SK-N-SH (cell line): ENCODE measurements around the gene RMC1. TPM values are rescaled to one million over a fixed set of nuclear protein-coding genes. Genes with fewer than 3 reads are reported as not detected.

ENCODE experiments used
- CTCF ChIA-PET: fragments of 300-600, 350-600 bp; formaldehyde crosslinking; extraction: SDS; loops from one replicate; lab custom pipeline; 2021; lab: Yijun Ruan, JAX
- POLR2A ChIA-PET: fragments of 350-600 bp; sonication (Branson Sonifier 250); formaldehyde crosslinking; extraction: SDS; loops from one replicate; lab custom pipeline; 2020; ENCODE audit warnings: antibody characterized with exemption, inconsistent platforms; lab: Yijun Ruan, JAX
- DNase-seq: peaks from one replicate; pipeline ENCODE4 v3.0.0; 2012
- H2AFZ ChIP-seq: fragments of 200-600 bp; sonication (generic); 2 replicates; pipeline ENCODE4 v1.8.1; 2016; ENCODE audit warnings: antibody characterized with exemption, mild to moderate bottlenecking, low read depth
- H3F3A ChIP-seq: fragments of 200-600 bp; sonication (generic); replicated peaks from 2 replicates; pipeline ENCODE3; 2016; ENCODE audit warnings: antibody characterized with exemption, mild to moderate bottlenecking; ENCODE audit not compliant: insufficient read depth
- H3K27ac ChIP-seq, 2 experiments: fragments of 200-500 bp in 1 of 2; fragments of 200-600 bp in 1 of 2; sonication (Bioruptor generic) in 1 of 2; sonication (generic), shearing (Covaris generic) in 1 of 2; 2 replicates each; pipeline versions ENCODE4 v1.5.1 to v1.6.1; 2014 to 2016; ENCODE audit warnings: low read depth in 2 of 2, inconsistent platforms in 1 of 2, low read length in 1 of 2, mild to moderate bottlenecking in 1 of 2, mixed read lengths in 1 of 2
- H3K27me3 ChIP-seq: fragments of 200-600 bp; sonication (generic), shearing (Covaris generic); 2 replicates; pipeline ENCODE4 v1.6.1; 2016; ENCODE audit warnings: mixed run types; ENCODE audit not compliant: insufficient read depth
- H3K36me3 ChIP-seq, 2 experiments: fragments of 200-500 bp in 1 of 2; fragments of 200-600 bp in 1 of 2; sonication (Bioruptor generic) in 1 of 2; sonication (generic) in 1 of 2; replicated peaks in 1 of 2; 2 replicates each; pipeline versions ENCODE3 to v1.5.1; 2014 to 2016; ENCODE audit warnings: low read length in 1 of 2, mild to moderate bottlenecking in 1 of 2; ENCODE audit not compliant: insufficient read depth in 2 of 2, control insufficient read depth in 1 of 2
- H3K4me1 ChIP-seq, 2 experiments: fragments of 200-500 bp in 1 of 2; fragments of 200-600 bp in 1 of 2; sonication (Bioruptor generic) in 1 of 2; sonication (generic), shearing (Covaris generic) in 1 of 2; 2 replicates each; pipeline versions ENCODE4 v1.5.1 to v1.6.1; 2014 to 2016; ENCODE audit warnings: low read depth in 1 of 2, low read length in 1 of 2, mixed run types in 1 of 2; ENCODE audit not compliant: insufficient read depth in 2 of 2, control insufficient read depth in 1 of 2
- H3K4me2 ChIP-seq: fragments of 200-600 bp; sonication (generic), shearing (Covaris generic); 2 replicates; pipeline ENCODE4 v1.6.1; 2017; ENCODE audit warnings: mixed run types
- H3K4me3 ChIP-seq, 2 experiments: fragments of 200-500 bp in 1 of 2; fragments of 200-600 bp in 1 of 2; sonication (Bioruptor generic) in 1 of 2; sonication (generic), shearing (Covaris generic) in 1 of 2; 2 replicates each; pipeline versions ENCODE4 v1.5.1 to v1.8.1; 2014 to 2016; ENCODE audit warnings: low read depth in 2 of 2, inconsistent platforms in 1 of 2, low read length in 1 of 2, mild to moderate bottlenecking in 1 of 2, mixed read lengths in 1 of 2, moderate library complexity in 1 of 2
- H3K79me2 ChIP-seq: fragments of 200-600 bp; sonication (generic); 2 replicates; pipeline ENCODE4 v1.8.1; 2017; ENCODE audit warnings: mild to moderate bottlenecking; ENCODE audit not compliant: insufficient read depth
- H3K9ac ChIP-seq: fragments of 200-600 bp; sonication (generic); 2 replicates; pipeline ENCODE4 v1.6.1; 2017; ENCODE audit warnings: mixed run types
- H3K9me2 ChIP-seq: fragments of 200-600 bp; sonication (generic); 2 replicates; pipeline ENCODE4 v1.6.1; 2017; ENCODE audit warnings: mixed run types
- H3K9me3 ChIP-seq: fragments of 200-600 bp; sonication (generic); 2 replicates; pipeline ENCODE4 v1.6.1; 2017; ENCODE audit warnings: mixed run types, mild to moderate bottlenecking, moderate library complexity
- H4K20me1 ChIP-seq: fragments of 200-600 bp; sonication (generic); 2 replicates; pipeline ENCODE4 v1.6.1; 2017; ENCODE audit warnings: mild to moderate bottlenecking, mixed run types; ENCODE audit not compliant: insufficient read depth
- CHD2 ChIP-seq: fragments of 150-350 bp; IDR thresholded peaks from 2 replicates; pipeline ENCODE4 v1.6.1; 2018; ENCODE audit warnings: low read length; ENCODE audit not compliant: partially characterized antibody
- ELF1 ChIP-seq: IDR thresholded peaks from 2 replicates; pipeline ENCODE4 v1.4.0; 2012
- EZH2phosphoT487 ChIP-seq: fragments of 200-600 bp; sonication (generic); IDR thresholded peaks from 2 replicates; pipeline ENCODE4 v1.6.1; 2017; ENCODE audit warnings: low read depth, mixed run types, mild to moderate bottlenecking, antibody characterized with exemption, moderate library complexity, borderline replicate concordance
- FOSL2 ChIP-seq: IDR thresholded peaks from 2 replicates; pipeline ENCODE4 v1.4.0; 2012; ENCODE audit warnings: low read depth, mild to moderate bottlenecking, moderate library complexity, borderline replicate concordance
- GABPA ChIP-seq: IDR thresholded peaks from 2 replicates; pipeline ENCODE4 v1.4.0; 2012; ENCODE audit warnings: low read depth, mild to moderate bottlenecking
- NRF1 ChIP-seq: IDR thresholded peaks from 2 replicates; pipeline ENCODE4 v1.6.1; 2012; ENCODE audit warnings: low read depth, mild to moderate bottlenecking, low read length
- RAD21 ChIP-seq: IDR thresholded peaks from 2 replicates; pipeline ENCODE4 v1.6.1; 2012; ENCODE audit warnings: mild to moderate bottlenecking, low read length
- RCOR1 ChIP-seq: fragments of 150-350 bp; IDR thresholded peaks from 2 replicates; pipeline ENCODE4 v1.6.1; 2017; ENCODE audit warnings: antibody characterized with exemption, low read length
- RFX5 ChIP-seq: IDR thresholded peaks from 2 replicates; pipeline ENCODE4 v1.6.1; 2012; ENCODE audit warnings: mild to moderate bottlenecking, improper control_type of control experiment, low read length
- SMC3 ChIP-seq: IDR thresholded peaks from 2 replicates; pipeline ENCODE4 v1.6.1; 2012; ENCODE audit warnings: low read depth, low read length, improper control_type of control experiment
- TAF1 ChIP-seq: IDR thresholded peaks from 2 replicates; pipeline ENCODE4 v1.6.1; 2012; ENCODE audit warnings: low read depth, mild to moderate bottlenecking, low read length, moderate library complexity, borderline replicate concordance
- TEAD4 ChIP-seq: IDR thresholded peaks from 2 replicates; pipeline ENCODE4 v1.4.0; 2012; ENCODE audit warnings: mild to moderate bottlenecking, borderline replicate concordance; ENCODE audit not compliant: insufficient read depth
- USF1 ChIP-seq: IDR thresholded peaks from 2 replicates; pipeline ENCODE4 v1.4.0; 2012; ENCODE audit warnings: low read depth, borderline replicate concordance
- ZBTB33 ChIP-seq: IDR thresholded peaks from 2 replicates; pipeline ENCODE4 v1.4.0; 2012; ENCODE audit warnings: low read depth, borderline replicate concordance
- WGBS: methylation state at CpG from one replicate; pipeline ENCODE4 v1.1.6; 2017; ENCODE audit warnings: low lambda C conversion rate; 5-methylcytosine and 5-hydroxymethylcytosine counted together
- polyA plus RNA-seq, 3 experiments: library from polyadenylated mRNA; depleted of rRNA; stranded (reverse); fragments of >200 nt; gene quantifications; 2 replicates each; pipeline ENCODE4 v1.2.3, GENCODE V29; 2012
- TF ChIP-seq, protein P1 (sequence below): IDR thresholded peaks from 2 replicates; pipeline ENCODE4; 2012

Gene RMC1
- polyA plus RNA-seq, 1 of the 3 experiments (the other 2 are of a cell fraction) = 26.4 TPM

- ChIA-PET CTCF (interaction anchor here (1.3 to 1.8 kb wide), 2 partner anchors 11 to 27 kb away, joined by 3 to 6 read pairs; no protein-coding TSS in a partner anchor), POLR2A (no interaction called here)
- H3K36me3 ChIP-seq = peaks cover 65 to 66% of the 10 kb centered on the region in 2 experiments
Measured at GRCh38 chr18:23542461-23542860, 39.1 kb downstream of the RMC1 start.

GRCh38 chr18:23545247-23545789, 42.0 kb downstream of the RMC1 start:
- Histone ChIP-seq H3F3A (no peaks in the 10 kb centered on the region), H3K9me3 (no peaks in the 10 kb centered on the region), H3K27me3 (no peaks in the 10 kb centered on the region), H3K4me3 (no peak overlapping the region), H3K27ac (no peak overlapping the region), H2AFZ (no peak overlapping the region), H4K20me1 (no peaks in the 10 kb centered on the region), H3K4me2 (no peak overlapping the region), H3K36me3 (peaks cover 37 to 51% of the 10 kb centered on the region in 2 experiments), H3K9me2 (no peaks in the 10 kb centered on the region), H3K79me2 (no peaks in the 10 kb centered on the region), H3K9ac (no peak overlapping the region), H3K4me1 (no peaks in the 10 kb centered on the region)
- POLR2A ChIA-PET = no interaction called here
- 96% methylated on average over 13 of the region's 13 CpGs for WGBS
- CTCF ChIA-PET = interaction anchor here (1.0 to 1.8 kb wide), 3 partner anchors 10 to 157 kb away, joined by 3 to 7 read pairs (median 4); no protein-coding TSS in a partner anchor
- TF ChIP-seq, protein P1, sequence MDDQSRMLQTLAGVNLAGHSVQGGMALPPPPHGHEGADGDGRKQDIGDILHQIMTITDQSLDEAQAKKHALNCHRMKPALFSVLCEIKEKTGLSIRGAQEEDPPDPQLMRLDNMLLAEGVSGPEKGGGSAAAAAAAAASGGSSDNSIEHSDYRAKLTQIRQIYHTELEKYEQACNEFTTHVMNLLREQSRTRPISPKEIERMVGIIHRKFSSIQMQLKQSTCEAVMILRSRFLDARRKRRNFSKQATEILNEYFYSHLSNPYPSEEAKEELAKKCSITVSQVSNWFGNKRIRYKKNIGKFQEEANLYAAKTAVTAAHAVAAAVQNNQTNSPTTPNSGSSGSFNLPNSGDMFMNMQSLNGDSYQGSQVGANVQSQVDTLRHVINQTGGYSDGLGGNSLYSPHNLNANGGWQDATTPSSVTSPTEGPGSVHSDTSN = no peak
- TF ChIP-seq NRF1 (no peak), RAD21 (no peak), EZH2phosphoT487 (no peak), TAF1 (no peak), USF1 (no peak), ZBTB33 (no peak), RFX5 (no peak), GABPA (no peak), RCOR1 (no peak)
- no peak for DNase-seq

More at GRCh38 chr18:23542461-23542860, 39.1 kb downstream of the RMC1 start:
- no peak overlapping the region for H3K4me3 ChIP-seq
- H3K27me3 ChIP-seq = no peaks in the 10 kb centered on the region
- no peak for TF ChIP-seq NRF1
- no peak for TF ChIP-seq RAD21
- no peak for TF ChIP-seq EZH2phosphoT487
- TF ChIP-seq USF1 = no peak
- no peak for TF ChIP-seq TEAD4
- no peak for TF ChIP-seq ELF1
- TF ChIP-seq FOSL2 = no peak
- TF ChIP-seq CHD2 = no peak
- TF ChIP-seq SMC3 = no peak
- no peak for TF ChIP-seq ZBTB33
- H3K9me3 ChIP-seq = no peaks in the 10 kb centered on the region
- H3K79me2 ChIP-seq = no peaks in the 10 kb centered on the region
- no peak overlapping the region for H3K27ac ChIP-seq
- H4K20me1 ChIP-seq = no peaks in the 10 kb centered on the region
- H3K9ac ChIP-seq = no peak overlapping the region
- WGBS = 100% methylated on average over 2 of the region's 2 CpGs
- DNase-seq = no peak
- no peak overlapping the region for H2AFZ ChIP-seq
- H3K9me2 ChIP-seq = no peaks in the 10 kb centered on the region
- H3K4me1 ChIP-seq = no peaks in the 10 kb centered on the region; a peak in 1 of 4 replicates
- no peaks in the 10 kb centered on the region for H3F3A ChIP-seq
- H3K4me2 ChIP-seq = no peak overlapping the region
